AML-193 (cell line): ENCODE results near the gene AACS.
"Not testable (repeated sequence)": the region's sequence is repeated elsewhere in the genome, so short reads cannot be mapped to it uniquely, and the experiment has no call there.

Experiments
- DNase-seq, 2 experiments: peaks; one replicate each; lab custom pipeline; 2025; lab: John Stamatoyannopoulos, UW

The AACS gene

GRCh38 chr12:125092108-125092871 is 27.1 kb downstream of the AACS start:
- no peak for DNase-seq

GRCh38 chr12:125092872-125093680 is 27.8 kb downstream of the AACS start:
- DNase-seq: no peak

DNA sequence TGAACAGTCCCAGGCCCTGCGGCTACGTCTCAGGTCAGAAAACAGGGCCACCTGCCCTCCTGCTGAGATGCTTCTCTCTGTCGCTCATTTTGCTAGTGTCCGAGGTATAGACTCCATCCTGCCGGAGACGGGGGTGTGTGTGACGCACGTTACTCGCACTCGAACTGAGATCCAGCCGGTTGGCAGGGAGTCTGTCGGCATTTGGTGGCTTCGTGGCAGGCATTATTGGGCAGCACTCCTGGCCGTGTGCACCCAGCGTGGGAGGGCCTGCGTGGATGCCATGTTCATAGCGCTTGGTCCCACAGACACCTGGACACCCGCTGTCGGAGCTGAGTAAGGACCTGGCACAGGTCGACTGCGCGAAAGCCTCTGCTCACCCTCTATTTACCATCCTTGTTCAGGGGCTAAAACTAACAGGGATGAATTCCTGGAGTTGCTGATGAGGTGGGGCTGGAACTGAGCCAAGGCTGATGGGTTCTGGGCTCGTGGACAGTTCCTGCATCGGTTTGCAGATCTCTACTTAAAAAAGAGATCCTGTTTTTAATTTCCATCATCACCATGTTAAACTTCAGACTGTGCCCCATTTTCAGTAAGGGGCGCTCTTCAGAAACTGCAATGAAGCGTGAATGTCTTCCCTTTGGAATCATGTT is 28.6 kb downstream of the AACS start:
- DNase-seq: no peak

GRCh38 chr12:125096894-125097293 is 31.7 kb downstream of the AACS start:
- no peak for DNase-seq

GRCh38 chr12:125097427-125097826 is 32.2 kb downstream of the AACS start:
- no peak for DNase-seq

DNA sequence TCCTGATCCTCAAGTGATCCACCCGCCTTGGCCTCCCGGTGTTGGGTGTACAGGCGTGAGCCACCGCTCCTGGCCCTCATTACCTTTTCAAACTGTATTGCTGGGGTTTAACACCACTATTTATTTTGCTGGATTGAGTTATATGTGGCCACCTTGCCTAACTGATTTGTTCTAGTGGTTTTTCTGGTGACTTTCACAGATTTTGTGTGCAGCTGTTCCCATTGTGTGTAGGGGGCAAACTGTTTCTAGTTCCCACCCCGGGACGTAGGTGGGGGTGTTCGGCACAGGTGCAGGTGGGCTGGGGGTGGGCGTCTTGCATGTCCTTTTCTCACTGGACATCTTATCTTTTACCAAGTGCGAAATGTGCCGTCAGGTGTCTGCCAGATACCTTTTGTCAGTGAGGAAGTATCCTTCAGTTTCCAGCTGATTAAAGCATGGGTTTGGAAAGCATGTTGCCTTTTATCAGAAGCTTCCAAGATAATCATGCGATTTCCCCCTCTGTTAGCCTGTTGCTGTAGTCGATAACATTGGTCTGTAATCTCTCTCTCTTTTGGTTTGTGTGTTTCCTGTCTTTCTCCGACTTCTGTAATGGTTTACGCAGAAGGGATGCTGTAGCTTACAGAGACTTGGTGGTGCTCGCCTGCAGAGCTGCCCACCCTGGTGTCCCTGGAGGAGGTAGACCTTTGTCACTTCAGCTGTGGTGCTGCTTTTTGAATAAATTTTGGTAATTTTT is 33.6 kb downstream of the AACS start:
- DNase-seq: no peak

GRCh38 chr12:125099409-125099782 is 34.2 kb downstream of the AACS start:
- DNase-seq: no peak

DNA sequence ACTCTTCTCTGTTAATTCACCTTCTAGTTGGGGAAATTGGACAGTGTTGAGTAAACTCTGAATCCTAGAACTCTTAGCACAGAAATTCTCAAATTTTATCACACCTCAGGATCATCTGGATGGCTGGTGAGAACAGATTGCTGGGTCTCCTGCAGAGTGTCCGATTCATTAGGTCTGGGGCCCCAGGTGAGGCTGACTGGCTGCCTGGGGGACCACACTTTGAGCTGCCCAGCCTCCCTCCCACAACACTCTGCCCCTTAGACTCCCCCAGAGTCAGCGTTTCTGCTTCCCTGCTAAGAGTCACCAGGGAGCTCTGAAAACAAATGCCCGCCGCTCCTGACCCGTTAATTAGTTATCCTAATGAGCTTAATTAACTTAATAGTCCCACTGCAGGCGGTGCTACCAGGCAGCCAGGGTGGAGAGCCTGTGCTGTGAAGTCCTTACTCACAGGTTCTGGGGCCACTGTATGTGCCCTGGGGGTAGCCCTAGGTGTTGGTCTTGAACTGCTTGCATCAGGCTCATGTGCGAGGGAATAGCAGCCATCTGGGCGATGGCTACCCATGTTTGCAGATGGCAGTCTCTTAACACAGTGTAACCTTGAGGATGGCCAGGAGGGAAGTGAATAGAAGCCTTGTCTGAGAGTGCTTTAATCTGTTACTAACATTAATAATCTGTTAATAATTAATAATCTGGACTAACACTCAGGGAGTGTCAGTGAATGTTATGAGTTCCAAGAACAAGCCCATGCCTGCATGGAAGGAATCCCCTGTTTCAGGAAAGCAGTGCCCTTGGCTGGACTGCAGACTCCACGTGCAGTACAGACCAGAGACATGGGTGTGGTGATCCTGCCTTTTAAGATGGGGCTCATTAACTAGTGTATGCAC is 35.6 kb downstream of the AACS start:
- no peak for DNase-seq

- no peak for DNase-seq
These were observed 39.7 kb downstream of the AACS start for GRCh38 chr12:125104982-125105381.

DNA sequence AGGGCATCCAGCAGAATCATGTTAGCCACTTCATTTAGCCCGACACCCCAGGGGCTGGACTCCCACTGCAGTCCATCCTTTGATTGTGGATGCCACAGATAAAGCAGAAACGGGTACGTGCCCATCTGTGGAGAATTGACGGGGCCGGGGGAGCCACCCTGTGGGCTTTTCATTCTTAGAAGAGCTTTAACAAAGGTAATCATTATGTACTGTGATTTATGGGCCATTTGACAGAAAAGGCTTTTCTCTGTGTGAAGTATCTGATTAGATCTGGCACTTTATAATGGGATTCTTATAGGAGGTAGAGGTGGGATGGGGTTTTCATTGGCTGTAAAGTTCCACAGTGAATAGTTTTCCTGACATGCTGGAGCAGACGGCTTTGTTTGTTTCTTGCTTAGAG is 40.4 kb downstream of the AACS start:
- DNase-seq: no peak

DNA sequence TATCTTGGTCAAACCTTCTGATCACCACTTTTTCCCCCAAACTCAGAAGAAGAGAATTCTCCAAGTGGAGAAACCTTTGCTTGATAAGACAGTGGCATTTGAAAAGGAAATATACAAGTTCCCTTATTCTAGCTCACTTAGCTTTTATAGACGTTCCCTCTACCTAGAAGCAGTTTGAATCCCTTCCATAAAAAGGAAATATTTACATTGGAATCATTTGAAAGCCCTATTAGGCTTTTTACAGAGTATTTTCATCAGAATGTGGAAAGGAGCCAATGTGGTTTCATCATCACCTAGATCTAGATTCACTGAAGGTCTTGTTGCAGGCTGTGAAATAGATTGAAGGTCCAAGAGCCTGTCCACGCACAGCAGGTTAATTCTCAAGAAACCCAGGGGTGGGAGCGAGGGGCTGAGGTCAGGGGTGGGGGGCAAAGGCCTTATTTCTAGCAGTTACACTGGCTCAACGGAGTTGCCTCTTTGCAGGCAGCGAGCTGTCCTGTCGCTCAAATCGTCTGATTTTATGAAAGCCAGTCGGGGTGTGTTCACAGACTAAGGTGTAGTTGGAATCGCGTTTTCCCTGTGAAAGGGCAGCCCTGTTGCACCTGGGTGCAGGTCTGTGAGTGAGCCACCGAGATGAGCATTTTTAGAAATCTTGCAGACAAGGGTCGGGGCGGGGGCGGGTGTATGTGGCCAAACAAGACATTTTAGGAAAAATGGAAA is 45.6 kb downstream of the AACS start:
- no peak for DNase-seq

DNA sequence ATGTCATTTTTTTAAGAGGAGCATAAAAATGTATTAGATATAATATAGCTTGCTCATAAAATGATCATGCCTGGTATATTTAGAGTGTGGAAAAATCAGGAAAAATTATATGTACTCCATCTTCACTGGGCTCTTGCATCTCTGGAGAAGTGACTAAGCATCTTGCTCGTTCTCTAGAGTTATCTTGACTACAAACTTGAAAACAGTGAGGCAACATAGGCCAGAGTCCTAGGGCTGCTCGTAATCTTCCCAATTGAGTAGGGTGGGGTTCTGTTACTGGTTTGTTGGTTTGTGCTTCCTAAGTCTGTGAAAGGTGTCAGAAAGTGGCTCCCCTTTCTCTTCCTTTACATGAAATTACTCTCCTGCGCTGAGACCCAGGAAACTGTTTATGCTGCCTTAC is 46.2 kb downstream of the AACS start:
- no peak for DNase-seq

- not testable (repeated sequence) for DNase-seq
These were observed 47.4 kb downstream of the AACS start for GRCh38 chr12:125112614-125113013.

- DNase-seq: no peak
These were observed 48.0 kb downstream of the AACS start for GRCh38 chr12:125113263-125113662.

- no peak for DNase-seq
These were observed 48.6 kb downstream of the AACS start for GRCh38 chr12:125113789-125114188.

GRCh38 chr12:125114365-125115141 is 49.3 kb downstream of the AACS start:
- no peak for DNase-seq

DNA sequence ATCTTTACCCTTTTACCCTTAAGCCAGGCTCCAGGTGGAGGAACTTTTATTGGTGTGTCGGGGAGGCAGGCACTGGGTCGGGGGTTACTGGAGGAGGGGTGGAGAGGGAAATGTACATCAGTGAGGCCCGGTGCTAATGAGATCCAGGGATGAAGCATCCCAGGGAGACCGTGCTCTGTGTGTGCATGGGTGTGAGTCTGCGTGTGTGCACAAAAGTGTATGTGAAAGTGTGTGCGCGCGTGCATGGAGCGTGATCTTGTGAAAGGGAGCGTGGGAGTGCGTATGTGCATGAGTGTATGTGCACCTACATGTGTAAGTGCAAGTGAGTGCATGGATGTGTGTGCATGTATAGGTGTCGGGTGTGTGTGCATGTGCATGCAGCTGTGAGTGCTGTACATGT is 55.3 kb downstream of the AACS start:
- no peak for DNase-seq

DNA sequence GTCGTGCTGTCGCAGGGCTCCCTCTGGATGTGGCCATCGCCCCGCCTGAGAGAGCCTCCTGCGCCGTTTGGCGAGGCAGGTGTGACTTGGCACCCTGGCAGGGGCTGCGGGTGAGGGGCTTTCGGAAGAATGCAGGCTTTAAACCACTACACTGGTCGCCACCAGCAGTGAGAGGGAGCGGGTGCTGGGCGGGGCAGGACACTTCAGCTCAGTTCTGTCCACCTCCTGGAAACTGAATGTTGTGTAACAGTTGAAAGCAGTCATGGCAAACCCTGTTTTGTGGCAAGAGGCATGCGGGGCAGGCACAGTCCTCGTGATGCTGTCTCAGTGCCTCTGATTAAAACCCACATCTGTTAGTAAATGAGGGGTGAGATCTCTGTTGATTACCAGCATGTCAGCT is 55.9 kb downstream of the AACS start:
- no peak for DNase-seq

- no peak for DNase-seq
These were observed 57.4 kb downstream of the AACS start for GRCh38 chr12:125122668-125123067.
